Sigmoid colon (tissue), 4 donors: ENCODE measurements around the gene FOXP1.

Experiments used
- CTCF ChIP-seq, 4 experiments: fragments of 450-650 bp in 3 of 4; fragments of 200-600 bp in 1 of 4; IDR thresholded peaks; one replicate each; pipeline ENCODE4 v1.5.1; 2016 to 2019; ENCODE audit warnings: antibody characterized with exemption in 4 of 4, mild to moderate bottlenecking in 3 of 4, moderate library complexity in 2 of 4
- POLR2A ChIP-seq, 2 donors: fragments of 450-650 bp; IDR thresholded peaks; one replicate each; pipeline ENCODE4 v1.6.1; 2016; ENCODE audit warnings: antibody characterized with exemption in 2 of 2, mild to moderate bottlenecking in 2 of 2, moderate library complexity in 2 of 2
- POLR2AphosphoS5 ChIP-seq, 4 donors: sonication (generic); formaldehyde crosslinking; IDR thresholded peaks; one replicate each; pipeline ENCODE4 v1.6.1; 2017; ENCODE audit warnings: antibody characterized with exemption in 4 of 4

- no peak for TF ChIP-seq CTCF (IDR thresholded peaks at IDR 0.05)
- no peak for TF ChIP-seq POLR2A (IDR thresholded peaks at IDR 0.05)
- peak in 3 of 4 donors; percentile 24 to 40 (median 37) for TF ChIP-seq POLR2AphosphoS5 (IDR thresholded peaks at IDR 0.05)
Observed at GRCh38 chr3:71582612-71583565, 639 bp downstream of the FOXP1 start.
